ENCODE results near the gene CINP. TPM values are rescaled to one million over a fixed set of nuclear protein-coding genes. Genes with fewer than 3 reads are reported as not detected.
A peak's percentile ranks its signal among the peaks of the same experiment; 100 is the strongest.
"Not testable (repeated sequence)": the region's sequence is repeated elsewhere in the genome, so short reads cannot be mapped to it uniquely, and the experiment has no call there.

The CINP gene
- total RNA-seq, 1 donor from 2014 or later = 42.5 TPM

DNA sequence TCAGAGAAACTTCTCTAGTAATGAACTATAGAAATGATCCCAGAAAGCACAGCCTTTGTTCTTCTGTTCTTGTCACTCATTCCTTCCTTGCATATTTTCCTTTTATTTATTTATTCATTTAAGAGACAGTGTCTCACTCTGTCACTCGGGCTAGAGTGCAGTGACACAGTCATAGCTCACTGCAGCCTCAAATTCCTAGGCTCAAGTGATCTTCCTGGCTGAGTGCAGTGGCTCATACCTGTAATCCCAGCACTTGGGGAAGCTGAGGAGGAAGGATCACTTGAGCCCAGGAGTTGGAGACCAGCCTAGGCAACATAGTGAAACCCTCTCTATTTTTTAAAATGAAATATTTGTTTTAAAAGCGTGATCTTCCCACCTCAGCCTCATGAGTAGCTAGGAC is 11.6 kb upstream of the CINP start:
- intact Hi-C loops (cut with micrococcal nuclease) = no loop called here

GRCh38 chr14:102373110-102373509 is 10.4 kb upstream of the CINP start:
- Mint-ChIP-seq H3K27me3 (ENCODE audit: insufficient read depth) (no peaks in the 10 kb centered on the region), H3K4me1 (ENCODE audit: low read depth) (peaks cover 48% of the 10 kb centered on the region), H3K4me3 (no peak overlapping the region), H3K9me3 (no peaks in the 10 kb centered on the region), H3K27ac (no peak overlapping the region), H3K36me3 (ENCODE audit: low read depth) (peaks cover 10% of the 10 kb centered on the region)
- intact Hi-C loops (cut with micrococcal nuclease) = no loop called here
- no peak for DNase-seq (ENCODE audit: low spot score)

More for the DNA sequence above, 11.6 kb upstream of the CINP start:
- H3K27ac Mint-ChIP-seq = no peak overlapping the region
- no peaks in the 10 kb centered on the region for H3K27me3 Mint-ChIP-seq (ENCODE audit: insufficient read depth)
- no peaks in the 10 kb centered on the region for H3K9me3 Mint-ChIP-seq
- no peak for DNase-seq (ENCODE audit: low spot score)
- H3K4me3 Mint-ChIP-seq = no peak overlapping the region
- peaks cover 14% of the 10 kb centered on the region for H3K36me3 Mint-ChIP-seq (ENCODE audit: low read depth)
- peaks cover 42% of the 10 kb centered on the region for H3K4me1 Mint-ChIP-seq (ENCODE audit: low read depth)

DNA sequence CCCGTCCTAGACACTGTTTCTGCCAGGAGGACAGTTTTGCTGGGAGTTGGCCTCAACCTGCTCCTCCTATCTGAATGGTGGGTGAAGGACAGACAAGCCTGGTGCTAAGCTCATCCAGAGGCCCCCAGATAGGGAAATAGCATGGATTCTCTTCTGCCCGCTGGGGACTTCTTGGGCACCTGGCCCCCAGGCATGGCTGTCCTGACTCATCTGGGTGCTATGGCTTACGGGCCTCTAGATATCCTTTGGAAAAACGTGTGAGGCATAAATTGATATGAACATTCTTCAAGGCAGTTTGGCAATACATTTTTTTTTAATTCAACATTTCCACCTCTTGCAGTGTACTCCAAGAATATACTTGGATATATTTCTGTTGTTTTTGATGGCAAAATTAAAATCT is 8.7 kb upstream of the CINP start:
- H3K36me3 Mint-ChIP-seq (ENCODE audit: low read depth) = peaks cover 3% of the 10 kb centered on the region
- H3K27ac Mint-ChIP-seq = no peak overlapping the region
- peaks cover 52% of the 10 kb centered on the region for H3K4me1 Mint-ChIP-seq (ENCODE audit: low read depth)
- no peak for DNase-seq (ENCODE audit: low spot score)
- intact Hi-C loops (cut with micrococcal nuclease) = no loop called here
- H3K27me3 Mint-ChIP-seq (ENCODE audit: insufficient read depth) = no peaks in the 10 kb centered on the region
- no peaks in the 10 kb centered on the region for H3K9me3 Mint-ChIP-seq
- no peak overlapping the region for H3K4me3 Mint-ChIP-seq

- DNase-seq (ENCODE audit: low spot score) = no peak
- Mint-ChIP-seq H3K4me1 (ENCODE audit: low read depth) (peaks cover 44% of the 10 kb centered on the region), H3K27ac (no peak overlapping the region), H3K9me3 (no peaks in the 10 kb centered on the region), H3K36me3 (ENCODE audit: low read depth) (peaks cover 3% of the 10 kb centered on the region), H3K27me3 (ENCODE audit: insufficient read depth) (no peaks in the 10 kb centered on the region), H3K4me3 (no peak overlapping the region)
- intact Hi-C loops (cut with micrococcal nuclease) = no loop called here
Measured at GRCh38 chr14:102370305-102370809, 7.7 kb upstream of the CINP start.

DNA sequence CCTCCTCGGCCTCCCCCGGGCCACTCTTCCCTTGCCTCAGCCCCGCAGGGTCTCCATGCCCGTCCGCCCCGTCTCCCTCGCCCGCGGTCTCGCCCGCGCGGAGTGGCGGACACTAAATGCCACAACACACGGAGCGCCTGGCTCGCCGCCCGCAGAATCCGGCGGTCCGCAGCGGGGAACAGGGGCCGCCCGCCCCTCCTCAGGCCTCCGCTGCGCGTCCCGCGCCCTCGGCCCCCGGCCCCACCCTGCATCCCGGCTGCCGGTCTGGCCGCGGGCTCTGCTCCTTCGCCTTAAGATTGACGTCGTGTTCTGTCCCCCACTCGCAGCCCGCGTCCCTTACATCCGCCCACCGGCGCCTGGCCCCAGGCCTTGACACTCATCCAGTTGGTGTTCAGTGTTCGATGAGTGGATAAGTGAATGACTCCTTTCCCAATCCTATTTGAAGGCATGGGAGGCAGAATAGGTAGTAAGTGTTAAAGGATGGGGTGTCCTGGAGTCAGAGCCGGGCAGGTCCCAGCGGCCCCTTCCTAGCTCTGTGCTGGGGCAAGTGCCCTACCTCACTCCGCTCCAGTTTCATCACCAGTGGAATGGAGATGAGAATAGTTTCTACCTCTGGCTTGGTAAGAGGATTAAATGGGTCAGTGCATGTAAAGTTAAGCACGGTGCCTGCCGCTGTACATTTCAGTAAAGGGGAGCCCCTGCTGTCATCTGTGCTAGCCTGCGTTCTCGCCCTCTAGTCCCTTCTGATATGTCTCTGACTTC is 673 bp upstream of the CINP start:
- H3K27ac Mint-ChIP-seq = peak overlapping the region; percentile 91
- H3K9me3 Mint-ChIP-seq = no peaks in the 10 kb centered on the region
- H3K36me3 Mint-ChIP-seq (ENCODE audit: low read depth) = no peaks in the 10 kb centered on the region
- H3K4me1 Mint-ChIP-seq (ENCODE audit: low read depth) = peaks cover 38% of the 10 kb centered on the region
- H3K4me3 Mint-ChIP-seq = no peak overlapping the region
- no peaks in the 10 kb centered on the region for H3K27me3 Mint-ChIP-seq (ENCODE audit: insufficient read depth)
- intact Hi-C loops (cut with micrococcal nuclease) = loop anchor here (2.0 to 5.0 kb wide), 7 partner anchors 75 to 657 kb away; partner anchors contain the start of genes HSP90AA1 and RCOR1
- no peak for DNase-seq (ENCODE audit: low spot score)

DNA sequence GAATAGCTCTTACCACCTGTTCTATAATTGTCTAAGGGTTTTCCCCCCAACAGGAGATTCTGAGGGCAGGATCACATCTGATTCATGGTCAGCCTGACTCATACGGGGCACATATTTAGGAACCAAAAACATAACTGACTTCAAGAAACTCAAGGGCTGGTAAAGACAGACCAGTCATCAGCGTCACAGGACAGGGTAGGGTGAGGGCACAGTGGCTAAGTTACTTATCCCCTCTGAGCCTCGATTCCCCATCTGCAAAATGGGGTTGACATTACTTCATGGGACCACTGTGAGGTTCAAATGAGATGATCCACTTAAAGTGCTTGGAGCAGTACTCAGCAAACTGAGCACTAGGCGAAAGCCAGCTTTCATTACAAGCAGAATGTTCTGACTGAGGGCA is 606 bp downstream of the CINP start:
- Mint-ChIP-seq H3K27me3 (ENCODE audit: insufficient read depth) (no peaks in the 10 kb centered on the region), H3K9me3 (no peaks in the 10 kb centered on the region), H3K27ac (peak overlapping the region; percentile 85), H3K36me3 (ENCODE audit: low read depth) (peaks cover 10% of the 10 kb centered on the region), H3K4me3 (peak overlapping the region; percentile 93), H3K4me1 (ENCODE audit: low read depth) (peaks cover 27% of the 10 kb centered on the region)
- intact Hi-C loops (cut with micrococcal nuclease) = loop anchor here (1.0 to 5.0 kb wide), 13 partner anchors 42 to 972 kb away; partner anchors contain the start of genes EIF5, HSP90AA1, RCOR1 and WDR20
- peak; percentile 16 for DNase-seq (ENCODE audit: low spot score)

DNA sequence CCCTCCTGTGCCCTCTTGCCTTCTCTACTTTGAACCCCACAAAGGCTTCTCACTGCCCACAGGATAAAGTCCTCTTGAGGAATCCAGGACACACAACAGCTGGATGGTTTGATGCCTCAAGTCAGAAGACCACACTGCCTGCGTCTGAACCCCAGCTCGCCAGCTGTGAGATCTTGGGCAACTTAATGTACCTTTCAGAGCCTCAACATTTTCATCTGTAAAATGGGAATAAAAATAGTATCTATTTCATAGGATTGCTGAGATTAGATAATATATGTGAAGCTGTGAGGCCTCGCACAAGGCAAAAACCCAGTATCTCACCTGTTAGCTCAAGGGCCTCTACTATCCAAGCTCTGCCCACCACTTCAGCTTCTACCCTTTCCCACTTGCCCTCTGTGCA is 2.3 kb downstream of the CINP start:
- peaks cover 15% of the 10 kb centered on the region for H3K36me3 Mint-ChIP-seq (ENCODE audit: low read depth)
- no peaks in the 10 kb centered on the region for H3K27me3 Mint-ChIP-seq (ENCODE audit: insufficient read depth)
- no peaks in the 10 kb centered on the region for H3K9me3 Mint-ChIP-seq

GRCh38 chr14:102359341-102359740 is 3.3 kb downstream of the CINP start:
- peaks cover 22% of the 10 kb centered on the region for H3K4me1 Mint-ChIP-seq (ENCODE audit: low read depth)
- intact Hi-C loops (cut with micrococcal nuclease) = no loop called here
- no peaks in the 10 kb centered on the region for H3K27me3 Mint-ChIP-seq (ENCODE audit: insufficient read depth)
- H3K36me3 Mint-ChIP-seq (ENCODE audit: low read depth) = peaks cover 17% of the 10 kb centered on the region
- no peak for DNase-seq (ENCODE audit: low spot score)
- no peaks in the 10 kb centered on the region for H3K9me3 Mint-ChIP-seq
- no peak overlapping the region for H3K27ac Mint-ChIP-seq
- H3K4me3 Mint-ChIP-seq = no peak overlapping the region

More for the DNA sequence above, 2.3 kb downstream of the CINP start:
- Mint-ChIP-seq H3K4me3 (no peak overlapping the region), H3K27ac (no peak overlapping the region), H3K4me1 (ENCODE audit: low read depth) (peaks cover 22% of the 10 kb centered on the region)
- intact Hi-C loops (cut with micrococcal nuclease) = loop anchor here (5.0 kb wide), 3 partner anchors 273 to 548 kb away; partner anchors contain the start of gene HSP90AA1
- DNase-seq (ENCODE audit: low spot score) = no peak

DNA sequence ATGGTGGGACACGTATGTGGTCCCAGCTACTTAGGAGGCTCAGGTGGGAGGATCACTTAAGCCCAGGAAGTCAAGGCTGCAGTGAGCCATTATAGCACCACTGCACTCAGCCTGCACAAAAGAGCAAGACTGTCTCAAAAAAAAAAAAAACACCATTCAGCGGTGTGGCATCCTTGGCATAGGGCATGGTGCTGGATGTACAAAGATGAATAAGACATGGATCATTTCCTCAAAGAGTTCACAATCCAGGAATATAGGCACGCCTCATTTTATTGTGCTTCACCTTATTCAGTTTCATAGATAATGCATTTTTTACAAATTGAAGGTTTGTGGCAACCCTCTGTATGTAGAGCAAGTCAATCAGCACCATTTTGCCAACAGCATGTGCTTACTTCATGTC is 6.4 kb downstream of the CINP start:
- DNase-seq (ENCODE audit: low spot score) = no peak
- intact Hi-C loops (cut with micrococcal nuclease) = no loop called here
- Mint-ChIP-seq H3K4me1 (ENCODE audit: low read depth) (peaks cover 14% of the 10 kb centered on the region), H3K9me3 (no peaks in the 10 kb centered on the region), H3K27me3 (ENCODE audit: insufficient read depth) (no peaks in the 10 kb centered on the region), H3K4me3 (no peak overlapping the region), H3K27ac (no peak overlapping the region), H3K36me3 (ENCODE audit: low read depth) (peaks cover 23% of the 10 kb centered on the region)

DNA sequence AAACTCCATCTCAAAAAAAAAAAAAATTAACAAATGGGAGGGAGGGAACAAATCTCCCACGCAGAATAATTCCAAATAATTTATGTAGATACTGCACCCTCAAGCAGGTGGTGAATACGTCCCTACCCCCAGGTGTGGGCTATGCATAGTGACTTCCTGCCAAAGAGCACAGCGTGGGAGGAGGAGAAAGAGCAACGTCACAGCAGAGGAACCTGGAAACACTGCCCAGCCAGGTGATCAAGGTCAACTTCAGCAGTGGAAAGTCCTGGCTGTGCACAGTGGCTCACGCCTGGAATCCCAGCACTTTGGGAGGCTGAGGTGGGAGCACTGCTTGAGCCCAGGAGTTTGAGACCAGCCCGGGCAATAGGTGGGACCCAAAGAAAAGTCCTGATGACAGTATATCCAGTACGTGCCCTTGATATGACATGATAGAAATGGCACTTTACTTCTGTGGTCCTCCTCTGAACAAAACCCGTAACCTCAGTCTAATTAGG is 9.5 kb downstream of the CINP start:
- Mint-ChIP-seq H3K4me3 (no peak overlapping the region), H3K4me1 (ENCODE audit: low read depth) (no peaks in the 10 kb centered on the region), H3K9me3 (no peaks in the 10 kb centered on the region), H3K27me3 (ENCODE audit: insufficient read depth) (no peaks in the 10 kb centered on the region), H3K27ac (no peak overlapping the region), H3K36me3 (ENCODE audit: low read depth) (peaks cover 36% of the 10 kb centered on the region)
- no peak for DNase-seq (ENCODE audit: low spot score)
- intact Hi-C loops (cut with micrococcal nuclease) = no loop called here

- no peaks in the 10 kb centered on the region for H3K9me3 Mint-ChIP-seq
- H3K27me3 Mint-ChIP-seq (ENCODE audit: insufficient read depth) = no peaks in the 10 kb centered on the region
- H3K4me3 Mint-ChIP-seq = no peak overlapping the region
- no peak overlapping the region for H3K27ac Mint-ChIP-seq
- peaks cover 34% of the 10 kb centered on the region for H3K36me3 Mint-ChIP-seq (ENCODE audit: low read depth)
- DNase-seq (ENCODE audit: low spot score) = no peak
- intact Hi-C loops (cut with micrococcal nuclease) = no loop called here
- H3K4me1 Mint-ChIP-seq (ENCODE audit: low read depth) = no peaks in the 10 kb centered on the region
Measured at GRCh38 chr14:102352213-102352612, 10.5 kb downstream of the CINP start.

DNA sequence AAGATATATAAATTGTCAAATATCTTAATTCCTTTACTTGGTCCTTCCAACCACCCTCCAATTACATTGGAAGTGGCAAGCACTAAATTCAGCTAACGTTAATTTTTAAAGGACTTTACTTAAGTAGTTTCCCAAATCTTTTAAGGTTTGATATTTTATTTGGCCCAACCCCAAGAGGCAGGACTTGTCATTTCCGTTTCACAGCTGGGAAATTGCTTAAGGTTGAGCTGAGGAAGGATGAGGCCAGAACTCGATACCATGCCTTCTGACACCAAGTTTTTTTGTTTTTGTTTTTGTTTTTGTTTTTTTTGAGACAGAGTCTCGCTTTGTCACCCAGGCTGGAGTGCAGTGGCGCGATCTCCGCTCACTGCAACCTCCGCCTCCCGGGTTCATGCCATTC is 11.1 kb downstream of the CINP start:
- H3K4me3 Mint-ChIP-seq; H3K9me3 Mint-ChIP-seq; H3K4me1 Mint-ChIP-seq (ENCODE audit: low read depth); intact Hi-C loops (cut with micrococcal nuclease); H3K27me3 Mint-ChIP-seq (ENCODE audit: insufficient read depth); H3K27ac Mint-ChIP-seq; DNase-seq (ENCODE audit: low spot score): not testable (repeated sequence)
- H3K36me3 Mint-ChIP-seq (ENCODE audit: low read depth) = peaks cover 36% of the 10 kb centered on the region

DNA sequence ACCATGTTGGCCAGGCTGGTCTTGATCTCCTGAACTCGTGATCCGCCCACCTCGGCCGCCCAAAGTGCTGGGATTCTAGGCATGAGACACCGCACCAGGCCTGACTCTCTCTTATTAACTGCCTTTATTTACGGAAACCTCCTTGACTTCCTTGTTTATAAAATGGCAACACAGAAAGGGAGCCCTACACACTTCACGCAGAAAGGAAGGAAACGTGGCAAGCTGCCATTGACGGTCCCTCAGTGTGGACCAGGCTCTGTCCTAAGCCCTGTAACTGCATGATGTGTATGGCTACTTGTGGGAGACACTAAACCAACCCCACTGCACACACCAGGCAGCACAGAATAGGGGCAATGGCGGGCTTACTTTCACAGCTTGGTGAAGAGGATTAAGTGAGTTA is 11.7 kb downstream of the CINP start:
- no peak overlapping the region for H3K4me3 Mint-ChIP-seq
- H3K27ac Mint-ChIP-seq = no peak overlapping the region
- intact Hi-C loops (cut with micrococcal nuclease) = no loop called here
- no peak for DNase-seq (ENCODE audit: low spot score)
- H3K27me3 Mint-ChIP-seq (ENCODE audit: insufficient read depth) = no peaks in the 10 kb centered on the region
- no peaks in the 10 kb centered on the region for H3K9me3 Mint-ChIP-seq
- peaks cover 35% of the 10 kb centered on the region for H3K36me3 Mint-ChIP-seq (ENCODE audit: low read depth)
- H3K4me1 Mint-ChIP-seq (ENCODE audit: low read depth) = no peaks in the 10 kb centered on the region

All from activated T-helper 1 cell treated with anti-CD3 and anti-CD28 coated beads, Interleukin-12 subunit alpha, Interleukin-12 subunit beta, Interleukin-2, Interleukin-4 antibody, amounts not matched to agents 30 ng/mL and 10 ng/mL and 1 ng/mL, durations not matched to agents 14 hours and 24 hours and 36 hours (primary cell).